GM12891 (cell line): ENCODE results near the gene BMPR1A.

ENCODE experiments used
- POLR2A ChIP-seq: IDR thresholded peaks from 2 replicates; pipeline ENCODE4 v1.6.1; 2011; ENCODE audit warnings: low read depth, low read length, control low read depth
- TAF1 ChIP-seq: IDR thresholded peaks from 2 replicates; pipeline ENCODE4 v1.6.1; 2011; ENCODE audit warnings: low read depth, low read length, control low read depth

DNA sequence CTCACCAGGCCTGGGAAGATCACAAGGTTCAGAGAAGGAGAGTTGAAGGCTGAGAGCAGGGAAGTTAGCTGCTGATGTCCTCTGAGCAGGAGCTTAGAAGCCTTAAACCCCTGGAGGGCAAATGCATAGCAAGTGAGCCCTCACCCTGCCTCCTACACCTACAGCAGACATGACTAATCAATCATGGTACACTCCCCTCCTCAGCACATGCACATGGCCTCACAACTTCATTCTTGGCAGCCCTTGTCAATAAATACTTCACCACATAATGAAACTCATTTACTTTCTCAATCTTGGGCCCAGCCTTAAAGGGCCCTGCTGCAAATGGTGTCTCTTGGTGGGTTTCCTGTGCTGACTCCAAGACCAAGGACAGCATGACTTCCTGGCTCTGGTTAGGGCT lies 188.1 kb downstream of the BMPR1A start:
- TF ChIP-seq POLR2A = no peak
- no peak for TF ChIP-seq TAF1
